Stimulated activated CD4-positive, alpha-beta T cell treated with anti-CD3 and anti-CD28 coated beads, Interleukin-4, amount 100 ng/mL, for 48 hours (primary cell): Measurements from ENCODE around the gene DCLK2.

Source experiments
- DNase-seq, 2 donors: peaks; one replicate each; pipeline ENCODE4 v3.0.0-alpha.2; 2020; ENCODE audit warnings: low read depth in 2 of 2

DCLK2 gene

GRCh38 chr4:150207871-150208270 lies 129.6 kb downstream of the DCLK2 start:
- no peak for DNase-seq

DNA sequence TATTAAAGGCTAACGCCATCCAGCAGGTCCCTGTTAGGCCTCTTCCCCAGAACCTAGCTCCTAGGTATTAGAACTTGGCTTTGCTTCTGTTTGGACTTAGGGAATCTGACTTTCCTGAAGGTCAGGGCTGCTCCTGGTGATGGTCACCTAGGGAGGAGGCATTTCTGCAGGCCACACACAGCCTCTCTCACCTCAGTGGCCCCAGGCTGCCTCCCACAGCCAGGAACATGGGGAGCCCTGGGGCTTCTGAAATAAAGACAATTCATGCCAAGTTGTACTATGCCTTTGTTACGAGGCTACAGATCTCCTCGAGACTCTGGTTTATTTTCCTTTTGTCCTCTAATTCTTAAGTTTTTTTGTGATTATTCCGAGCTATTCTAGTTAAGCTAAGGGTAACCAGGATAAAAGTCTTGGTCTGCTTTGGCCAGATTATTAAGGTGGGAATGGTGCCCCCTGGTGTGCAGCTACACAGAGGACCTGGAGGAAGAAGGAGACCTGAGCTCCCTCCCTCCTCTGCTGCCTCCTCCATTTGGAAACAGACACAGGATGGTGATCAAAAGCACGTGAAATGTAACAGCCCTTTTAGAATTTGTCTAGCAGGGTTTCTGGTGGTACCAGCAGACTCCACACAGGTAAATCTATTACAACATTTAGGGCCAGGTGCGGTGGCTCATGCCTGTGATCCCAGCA lies 131.0 kb downstream of the DCLK2 start:
- DNase-seq, result peak; percentile 13 to 17

GRCh38 chr4:150211016-150211415 lies 132.8 kb downstream of the DCLK2 start:
- DNase-seq, result no peak

GRCh38 chr4:150211799-150212445 lies 133.7 kb downstream of the DCLK2 start:
- no peak for DNase-seq

DNA sequence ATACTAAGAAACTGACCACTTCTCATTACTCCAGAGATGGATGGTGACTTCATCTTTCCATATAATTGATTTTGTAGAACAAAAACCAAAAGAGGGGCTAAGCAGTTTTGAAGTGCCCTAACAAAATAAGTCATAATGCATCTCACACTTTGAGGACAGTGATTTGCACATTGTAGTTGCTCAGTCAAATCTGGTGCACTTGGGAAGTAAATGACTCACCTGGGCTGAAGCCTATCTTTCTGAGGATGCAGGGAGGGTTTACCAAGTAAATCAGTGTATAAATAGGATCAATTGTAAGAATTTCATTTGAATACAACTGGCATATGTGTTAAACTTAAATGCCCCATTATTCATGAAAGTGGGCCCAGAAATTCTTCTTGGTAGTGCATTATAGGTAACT lies 134.2 kb downstream of the DCLK2 start:
- DNase-seq, result no peak

- DNase-seq, result no peak
Measured at GRCh38 chr4:150212927-150213326, 134.7 kb downstream of the DCLK2 start.

GRCh38 chr4:150215601-150216000 lies 137.4 kb downstream of the DCLK2 start:
- DNase-seq, result no peak

GRCh38 chr4:150216726-150217125 lies 138.5 kb downstream of the DCLK2 start:
- DNase-seq, result no peak

GRCh38 chr4:150217192-150217591 lies 138.9 kb downstream of the DCLK2 start:
- no peak for DNase-seq

DNA sequence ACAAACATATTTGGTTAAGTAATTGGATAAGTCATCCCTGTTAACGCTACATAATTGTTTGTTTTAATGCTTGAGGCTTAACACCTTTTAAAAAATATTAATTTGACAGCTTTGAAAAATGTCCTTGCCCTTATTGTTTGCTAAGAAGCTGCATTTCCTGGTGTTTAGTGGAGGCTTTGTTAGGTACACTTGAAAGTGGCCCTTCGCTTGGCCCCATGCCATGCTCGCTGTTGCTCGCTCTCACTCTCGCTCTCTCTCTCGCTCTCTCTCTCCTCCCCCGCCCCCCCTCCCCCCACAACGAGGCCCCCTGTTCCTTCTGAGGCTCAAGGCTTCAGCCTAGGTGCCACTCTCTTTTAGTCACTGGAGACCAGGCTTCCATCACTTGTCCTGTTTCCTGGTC lies 139.6 kb downstream of the DCLK2 start:
- DNase-seq, result no peak

DNA sequence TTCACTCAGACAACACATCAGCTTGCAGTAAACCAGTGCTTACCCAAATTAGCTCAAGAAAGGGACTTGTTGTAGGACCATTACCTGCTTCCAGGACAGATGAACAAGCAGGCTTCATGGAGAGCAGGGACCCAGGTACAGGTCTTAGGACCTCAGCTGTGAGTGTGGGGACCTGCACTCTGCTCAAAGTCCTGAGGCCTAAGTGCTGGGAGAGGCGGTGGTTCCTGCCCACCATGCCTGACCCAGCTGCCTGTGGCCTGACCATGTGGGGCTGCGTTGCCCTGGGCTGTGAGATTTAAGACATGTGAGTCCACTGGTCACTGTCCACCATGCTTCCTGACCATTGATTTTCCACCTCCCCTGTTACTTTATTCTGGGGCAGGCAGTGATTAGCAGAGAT lies 140.2 kb downstream of the DCLK2 start:
- DNase-seq, result no peak

DNA sequence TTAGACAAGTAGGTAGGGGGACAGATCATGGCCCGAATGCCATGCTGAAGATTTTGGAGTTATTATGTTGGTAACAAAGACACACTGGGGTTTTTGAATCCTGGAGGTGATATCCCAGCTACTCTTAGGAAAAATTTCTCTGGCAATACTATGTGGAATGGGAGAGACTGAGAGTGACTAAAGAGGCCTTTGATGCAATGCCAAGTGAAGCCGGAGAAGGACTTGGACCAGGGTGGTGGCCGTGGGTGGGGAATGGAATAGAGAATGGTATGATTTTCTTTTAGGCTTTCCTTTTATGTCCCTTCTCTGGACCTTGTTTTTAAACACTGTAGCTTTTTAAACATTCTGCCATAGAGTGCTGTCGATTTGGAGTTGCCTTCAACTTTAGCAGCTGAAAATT lies 141.6 kb downstream of the DCLK2 start:
- no peak for DNase-seq

DNA sequence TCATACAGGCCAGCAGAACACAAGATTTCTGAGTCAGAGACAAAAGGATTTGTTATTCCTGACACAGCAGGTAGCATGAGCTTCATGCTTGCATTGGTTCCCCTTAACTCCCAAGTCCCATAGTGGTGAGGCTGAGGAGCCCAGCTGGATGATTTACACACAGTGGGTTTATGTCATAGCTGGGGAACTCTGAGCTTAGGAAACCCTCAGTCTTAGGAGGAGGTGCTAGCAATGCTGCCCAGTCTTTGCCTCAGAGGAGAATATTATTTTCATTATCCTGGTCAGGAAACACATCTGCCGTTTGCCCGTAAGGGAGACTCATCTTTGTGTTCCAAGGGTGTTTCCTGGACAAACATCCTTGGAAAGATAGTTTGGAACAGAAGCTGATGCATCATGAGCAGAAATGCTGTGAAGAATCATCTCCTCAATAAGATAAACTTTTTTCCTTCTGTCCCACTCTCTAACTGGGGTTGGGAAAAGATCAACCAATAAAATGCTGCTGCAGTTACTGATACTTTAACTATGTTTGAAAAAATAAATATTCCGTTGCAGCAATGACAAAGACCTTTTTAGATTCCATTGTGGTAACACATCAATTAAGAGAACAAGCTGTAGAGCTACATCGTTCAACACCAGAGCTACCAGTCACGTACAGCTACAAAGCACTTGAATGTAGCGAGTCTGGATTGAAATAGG lies 146.8 kb downstream of the DCLK2 start:
- DNase-seq, result no peak

GRCh38 chr4:150229520-150229919 lies 151.3 kb downstream of the DCLK2 start:
- no peak for DNase-seq

GRCh38 chr4:150230561-150230960 lies 152.3 kb downstream of the DCLK2 start:
- no peak for DNase-seq

GRCh38 chr4:150231107-150231770 lies 153.0 kb downstream of the DCLK2 start:
- no peak for DNase-seq

DNA sequence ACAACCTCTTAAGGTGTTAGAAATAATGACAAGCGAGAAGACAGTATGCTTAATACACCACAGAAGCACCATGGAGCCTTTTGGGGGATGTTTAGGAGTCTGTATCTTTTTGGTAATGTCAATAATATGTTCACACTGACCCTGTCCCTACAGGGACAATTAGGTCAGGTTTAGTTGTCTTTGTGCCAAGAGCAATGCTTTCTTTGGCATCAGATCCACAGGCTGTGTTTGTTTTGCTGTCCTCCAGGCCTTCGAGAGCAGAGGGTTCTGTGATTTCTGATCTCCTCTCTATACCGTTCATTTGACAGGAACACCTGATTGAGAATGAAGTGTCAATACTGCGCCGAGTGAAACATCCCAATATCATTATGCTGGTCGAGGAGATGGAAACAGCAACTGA lies 153.8 kb downstream of the DCLK2 start:
- no peak for DNase-seq

DNA sequence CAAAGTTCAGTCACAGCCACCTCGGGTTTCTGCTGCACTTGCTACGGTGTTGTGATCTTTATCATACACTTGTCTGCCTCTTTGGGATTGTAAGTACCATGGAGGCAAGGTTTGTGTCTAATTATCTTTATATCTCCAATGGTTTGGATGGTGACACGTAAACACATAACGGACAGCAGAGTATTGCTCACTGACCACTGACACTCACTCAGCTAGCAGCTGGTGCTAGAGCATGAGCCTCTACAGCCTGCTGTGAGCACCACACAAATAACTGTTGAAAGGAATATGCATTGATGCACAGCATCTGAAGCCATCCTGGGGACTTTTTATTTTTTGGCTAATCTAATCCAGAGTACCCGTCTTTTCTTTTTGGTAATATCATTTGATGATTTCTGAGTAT lies 156.0 kb downstream of the DCLK2 start:
- no peak for DNase-seq

GRCh38 chr4:150235317-150235716 lies 157.1 kb downstream of the DCLK2 start:
- DNase-seq, result no peak

GRCh38 chr4:150235808-150236271 lies 157.6 kb downstream of the DCLK2 start:
- DNase-seq, result no peak

GRCh38 chr4:150236626-150237025 lies 158.4 kb downstream of the DCLK2 start:
- no peak for DNase-seq

DNA sequence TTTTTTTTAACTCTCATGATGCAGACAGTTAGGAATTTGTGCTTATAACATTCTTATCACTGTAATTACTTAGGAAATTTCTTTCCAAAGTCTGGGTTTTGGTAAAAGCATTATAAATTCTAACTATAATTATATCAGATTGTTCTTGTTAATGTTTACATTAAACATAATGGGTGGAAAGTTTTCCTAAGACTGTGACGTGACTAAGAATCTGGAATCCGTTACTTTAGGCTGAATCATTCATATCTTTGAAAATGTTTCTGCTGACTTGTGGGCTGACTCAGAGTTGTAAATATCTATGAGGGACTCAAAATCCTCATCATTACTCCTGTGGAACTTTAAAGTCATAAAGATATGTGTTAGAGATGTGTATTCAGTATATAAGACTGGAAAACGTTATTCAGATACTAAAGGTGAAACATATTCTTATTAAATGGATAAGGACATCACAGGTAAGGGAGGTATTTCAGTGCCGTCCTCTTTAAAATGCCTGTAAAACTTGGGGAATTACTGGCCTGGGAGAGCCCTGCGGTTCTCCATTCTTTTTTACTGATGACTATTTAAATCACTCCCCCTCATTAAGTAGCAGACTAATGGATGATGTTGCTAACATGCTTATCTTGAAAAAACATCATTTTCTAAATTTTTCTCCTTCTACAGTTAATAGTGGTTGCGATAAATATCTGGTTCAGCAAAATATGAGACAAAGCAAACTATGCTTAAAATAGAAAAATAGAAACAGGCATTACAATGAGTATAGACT lies 159.0 kb downstream of the DCLK2 start:
- DNase-seq, result no peak
